GM12864 (cell line): ENCODE results near the gene CDC5L.

Source experiments
- DNase-seq: peaks from one replicate; pipeline ENCODE4 v3.0.0-alpha.2; 2011; ENCODE audit warnings: low read depth
- H3K4me3 ChIP-seq: 2 replicates; pipeline ENCODE4 v1.5.1; 2011; ENCODE audit warnings: mild to moderate bottlenecking, low read depth, low read length, control low read depth
- CTCF ChIP-seq: IDR thresholded peaks from 2 replicates; pipeline ENCODE4 v1.5.1; 2011; ENCODE audit warnings: low read depth, mild to moderate bottlenecking, moderate library complexity, low read length, control low read depth, inconsistent platforms; ENCODE audit errors: missing control alignments

CDC5L gene

DNA sequence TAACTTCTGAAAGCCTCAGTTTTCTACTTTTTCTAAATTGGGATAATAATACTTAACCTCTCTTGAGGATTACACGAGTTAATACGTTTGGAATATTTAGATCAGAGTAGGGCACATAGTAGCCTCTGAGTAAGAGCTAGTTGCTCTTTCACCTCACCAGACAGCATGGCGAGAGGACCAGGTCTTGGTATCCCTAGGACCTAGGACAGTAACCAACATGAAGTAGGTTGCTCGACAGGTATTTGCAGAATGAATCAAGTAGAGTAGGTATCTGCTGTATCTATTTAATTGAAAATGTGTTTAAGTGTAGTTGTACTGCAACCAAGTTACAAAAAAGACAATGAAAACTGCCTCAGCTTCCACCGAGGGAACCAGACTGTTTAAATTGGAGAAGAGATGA is 1.4 kb downstream of the CDC5L start:
- H3K4me3 ChIP-seq, result peak overlapping the region; percentile 95; the same call in 1 of the 2 replicates
- TF ChIP-seq CTCF, result no peak
- no peak for DNase-seq

DNA sequence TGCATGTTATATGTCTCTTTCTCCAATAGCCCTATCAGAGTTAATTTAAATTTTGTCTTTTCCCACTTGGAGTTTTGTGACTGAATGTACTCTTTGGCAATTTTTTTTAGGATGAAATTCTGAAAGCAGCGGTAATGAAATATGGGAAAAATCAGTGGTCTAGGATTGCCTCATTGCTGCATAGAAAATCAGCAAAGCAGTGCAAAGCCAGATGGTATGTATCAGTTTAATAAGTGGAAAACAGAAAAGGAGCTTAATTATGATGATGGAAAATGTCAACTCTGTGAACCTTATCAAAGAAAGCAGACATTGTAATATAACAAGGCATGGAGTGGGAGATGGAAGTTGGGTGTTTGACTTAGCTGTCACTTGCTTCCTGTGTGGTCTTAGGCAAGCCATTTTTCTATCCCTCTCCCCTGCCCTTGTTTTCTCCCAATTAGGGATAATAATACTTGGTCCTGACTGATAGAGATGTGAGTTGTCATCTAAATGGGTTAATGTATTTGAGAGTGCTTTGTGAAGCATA is 2.7 kb downstream of the CDC5L start:
- no peak overlapping the region for H3K4me3 ChIP-seq
- no peak for TF ChIP-seq CTCF
- no peak for DNase-seq

- DNase-seq, result no peak
- no peak overlapping the region for H3K4me3 ChIP-seq
- no peak for TF ChIP-seq CTCF
These were observed 8.0 kb downstream of the CDC5L start for GRCh38 chr6:44395501-44395900.

- DNase-seq, result no peak
- H3K4me3 ChIP-seq, result no peak overlapping the region
- TF ChIP-seq CTCF, result no peak
These were observed 9.5 kb downstream of the CDC5L start for GRCh38 chr6:44396968-44397367.

DNA sequence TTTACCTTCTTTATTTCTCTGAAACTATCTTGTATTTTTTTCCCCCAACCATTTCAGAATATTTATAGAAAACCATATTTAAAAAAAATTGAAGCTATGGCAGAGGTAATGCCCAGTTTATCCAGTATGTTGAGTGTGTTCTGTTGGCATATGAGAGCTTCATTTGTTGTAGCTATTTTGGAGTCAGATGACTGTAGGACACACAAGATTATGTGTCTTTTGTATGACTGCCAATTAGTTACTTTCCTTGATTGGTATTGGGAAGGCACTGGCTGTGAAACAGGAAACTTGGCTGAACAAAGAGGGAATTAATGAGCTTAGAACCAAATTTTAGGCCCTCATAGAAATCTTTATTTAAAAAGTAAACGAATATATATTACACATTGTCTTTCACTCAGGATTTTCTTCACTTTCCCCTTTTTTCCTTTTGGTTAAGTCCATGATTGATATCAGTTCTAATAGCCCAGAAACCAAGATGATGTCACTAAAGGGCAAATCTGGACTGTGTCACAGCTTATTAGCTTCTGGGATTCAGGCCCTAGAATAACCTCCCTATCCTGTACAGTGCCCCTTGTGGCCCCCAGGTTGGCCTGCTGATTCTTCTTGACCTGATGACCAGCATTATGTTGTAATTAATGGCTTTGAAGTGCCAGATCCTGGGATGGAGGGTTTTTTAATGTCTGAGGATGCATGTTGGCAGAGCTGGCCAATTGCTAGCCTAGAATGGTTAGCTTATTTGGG is 10.1 kb downstream of the CDC5L start:
- no peak overlapping the region for H3K4me3 ChIP-seq
- no peak for TF ChIP-seq CTCF
- DNase-seq, result no peak

GRCh38 chr6:44399991-44400390 is 12.5 kb downstream of the CDC5L start:
- DNase-seq, result no peak
- TF ChIP-seq CTCF, result no peak
- no peak overlapping the region for H3K4me3 ChIP-seq

DNA sequence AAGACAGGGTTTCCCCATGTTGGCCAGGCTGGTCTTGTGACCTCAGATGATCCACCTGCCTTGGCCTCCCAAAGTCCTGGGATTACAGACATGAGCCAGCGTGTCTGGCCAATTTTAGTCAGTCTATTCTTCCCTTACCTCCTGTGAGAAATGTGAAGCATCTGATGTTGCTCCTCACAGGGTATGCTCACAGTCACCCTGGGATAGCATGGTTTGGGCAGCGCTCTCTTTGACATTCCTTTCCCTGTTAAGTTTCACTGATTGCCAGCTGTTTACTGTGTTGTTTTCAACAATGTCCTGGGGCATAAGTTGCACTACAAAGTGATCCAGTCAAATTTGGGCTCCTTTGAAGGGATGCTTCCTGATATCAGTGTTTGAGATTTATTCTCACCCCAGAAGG is 13.1 kb downstream of the CDC5L start:
- H3K4me3 ChIP-seq, result no peak overlapping the region
- TF ChIP-seq CTCF, result no peak
- DNase-seq, result no peak
